HTERT RPE-1 (cell line): ENCODE data around the gene ARSG.

Experiments used
- in situ Hi-C: fragments of 300-500 bp; cut with MboI; formaldehyde crosslinking; loops from 4 replicates; pipeline ENCODE4 v1.14.3; 2020; ENCODE audit warnings: low sequenced_read_pairs

ARSG gene

DNA sequence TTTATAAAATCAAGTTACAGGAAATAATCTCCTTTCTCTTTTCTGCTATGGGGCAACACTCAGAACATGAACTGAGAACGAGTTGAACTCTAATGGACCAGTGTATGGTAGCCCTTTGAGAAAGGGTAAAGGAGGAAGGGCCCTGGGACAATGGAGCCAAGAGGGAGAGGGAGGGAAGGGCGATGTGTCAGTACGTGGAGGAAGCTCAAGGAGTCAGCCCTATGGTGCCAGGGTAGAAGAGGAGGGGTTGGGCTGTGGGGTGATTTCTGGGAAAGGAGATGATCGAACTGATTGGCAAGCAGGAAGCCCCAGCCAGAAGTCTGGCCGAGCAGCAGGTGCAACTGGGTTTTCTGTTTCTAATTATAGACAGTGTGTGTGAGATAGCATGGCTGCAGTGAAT is 170.3 kb downstream of the ARSG start:
- in situ Hi-C loops: no loop called here

DNA sequence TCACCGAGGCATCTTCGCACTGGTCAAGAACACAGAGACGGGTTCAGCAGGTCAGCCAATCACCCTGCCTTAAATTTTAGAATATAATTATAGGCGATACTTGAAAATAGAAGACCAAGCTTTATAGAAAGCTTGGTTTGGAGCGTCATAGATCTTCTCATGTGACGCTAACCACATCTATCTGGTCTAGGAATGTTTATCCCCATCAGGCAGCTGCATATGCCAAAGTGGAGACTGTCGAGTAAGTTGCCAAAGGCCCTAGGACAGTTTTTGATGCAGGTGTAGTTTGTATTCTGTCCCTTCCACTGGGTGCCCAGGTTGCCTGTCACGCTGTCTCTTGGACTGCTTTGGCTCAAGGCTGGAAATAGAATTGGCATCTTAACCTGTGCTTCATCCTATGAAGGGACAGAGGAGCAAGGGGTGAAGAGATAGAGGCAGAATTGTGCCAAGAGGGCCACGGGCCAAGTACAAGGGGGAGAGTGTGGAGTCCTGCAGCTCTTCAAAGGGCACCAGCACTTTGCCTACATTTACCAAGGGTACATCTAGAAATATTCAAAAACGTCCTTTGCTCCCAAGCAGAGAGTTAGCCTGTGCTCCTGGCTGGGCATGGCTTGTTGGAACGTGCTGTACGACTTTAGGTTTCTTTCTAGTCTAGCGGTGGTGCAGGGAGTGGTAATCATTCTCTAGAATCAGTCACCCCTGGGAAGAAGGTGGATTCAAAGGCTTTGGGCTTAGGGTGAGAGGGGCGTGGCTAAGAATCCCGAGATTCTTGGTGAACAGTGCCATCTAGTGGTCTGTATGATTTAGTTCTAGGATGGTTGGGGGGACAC is 171.3 kb downstream of the ARSG start:
- in situ Hi-C loops: no loop called here

DNA sequence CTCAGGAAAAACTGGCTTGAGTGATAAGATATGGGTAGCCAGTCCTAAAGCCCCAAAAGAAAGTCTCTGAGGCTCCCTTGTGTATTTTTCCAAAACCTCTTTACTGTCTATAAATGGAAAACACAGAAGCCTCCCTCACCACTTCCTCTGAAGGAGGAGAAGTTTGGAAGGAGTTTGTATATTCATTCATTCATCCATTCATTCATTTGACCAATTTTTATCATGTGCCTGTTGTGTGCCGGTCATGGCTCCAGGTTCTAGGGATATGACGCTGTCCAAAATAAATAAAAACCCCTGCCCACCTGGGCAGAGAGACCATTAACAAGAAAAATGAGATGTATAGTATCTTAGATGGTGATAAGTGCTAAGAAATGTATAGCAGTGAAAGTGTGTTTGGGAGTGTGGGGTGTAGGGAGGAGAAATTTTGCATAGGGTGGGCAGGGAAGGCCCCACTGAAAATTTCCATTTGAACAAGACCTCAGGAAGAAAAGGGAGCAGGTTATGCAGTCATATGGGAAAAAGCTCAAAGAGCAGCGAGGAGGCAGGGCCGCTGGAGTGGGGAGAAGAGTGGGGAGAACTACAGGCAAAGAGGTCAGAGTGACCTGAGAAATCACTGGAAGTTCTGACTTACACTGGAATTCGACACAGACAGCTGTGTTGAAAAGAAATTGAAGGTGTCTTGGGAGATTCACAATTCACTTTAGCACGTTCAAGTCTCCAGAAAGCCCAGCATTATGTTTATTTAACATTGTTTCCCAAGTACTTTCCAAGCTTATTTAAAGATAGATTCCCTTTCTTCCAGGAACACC is 172.1 kb downstream of the ARSG start:
- in situ Hi-C loops: no loop called here

DNA sequence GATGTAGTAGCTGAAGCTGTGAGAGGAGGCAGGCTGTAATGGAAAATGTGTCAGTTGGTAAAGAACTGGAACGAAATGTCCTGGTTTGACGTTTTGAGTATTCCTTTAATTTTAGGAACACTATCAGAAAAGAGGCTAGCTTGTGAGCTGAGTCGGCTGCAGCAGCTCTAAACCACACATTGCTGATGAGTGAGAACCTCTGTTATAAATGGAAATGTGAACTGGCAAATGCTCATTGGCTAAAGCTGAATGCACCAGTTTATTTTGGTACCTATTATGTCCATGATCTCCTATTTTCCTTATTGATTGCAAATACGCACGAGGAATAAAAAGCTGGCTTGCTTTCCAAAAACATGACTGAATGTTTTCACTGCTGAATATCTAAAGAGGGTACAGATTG is 177.0 kb downstream of the ARSG start:
- in situ Hi-C loops: no loop called here

DNA sequence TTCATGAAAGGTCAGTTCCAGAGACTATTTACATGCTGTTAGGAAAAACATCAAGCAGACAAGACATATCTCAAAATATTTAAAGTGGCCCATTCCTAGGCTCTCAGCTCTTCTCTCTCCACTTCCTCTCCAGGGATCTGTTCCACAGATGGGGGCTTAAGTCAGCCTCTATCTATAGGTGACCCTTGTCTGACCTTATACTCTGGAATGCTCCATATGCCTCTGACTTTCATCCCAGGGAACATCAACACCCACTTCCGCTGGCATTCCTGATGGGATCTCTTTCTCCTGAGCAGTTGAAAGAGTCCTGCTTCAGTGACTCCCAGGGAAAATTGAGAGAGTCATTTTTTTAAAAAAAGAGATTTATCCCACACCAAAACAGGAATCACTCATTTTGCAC is 177.5 kb downstream of the ARSG start:
- in situ Hi-C loops: no loop called here
